Measurements from ENCODE around the gene IQSEC1. TPM values are rescaled to one million over a fixed set of nuclear protein-coding genes. Genes with fewer than 3 reads are reported as not detected.
A peak's percentile ranks its signal among the peaks of the same experiment; 100 is the strongest.

The IQSEC1 gene
- polyA plus RNA-seq, 3 donors = 17.7 to 61.7 (median 30.3) TPM

GRCh38 chr3:12975748-12976522, 97.3 kb downstream of the IQSEC1 start:
- intact Hi-C loops (cut with micrococcal nuclease) = no loop called here
- WGBS (ENCODE audit: insufficient coverage) = 98% methylated on average over 8 of the region's 12 CpGs
- H2AFZ ChIP-seq (ENCODE audit: insufficient read depth, low read depth, low read length, poor library complexity, severe bottlenecking) = no peak overlapping the region
- H3K4me3 ChIP-seq (replicated peaks in 1 of 3; ENCODE audit: low read depth in 2 of 3, low read length in 3 of 3) = no peak overlapping the region
- DNase-seq = no peak
- Mint-ChIP-seq H3K27me3 (ENCODE audit: low read depth in 3 of 3) (peaks cover 1 to 4% (median 3%) of the 10 kb centered on the region in 3 donors), H3K27ac (no peak overlapping the region), H3K4me3 (no peak overlapping the region), H3K9me3 (no peaks in the 10 kb centered on the region), H3K36me3 (peaks cover 84 to 96% of the 10 kb centered on the region in 2 donors), H3K4me1 (peaks cover 13% of the 10 kb centered on the region)
- H3K4me2 ChIP-seq (replicated peaks; ENCODE audit: extremely low read depth, low read length, poor library complexity, severe bottlenecking) = no peak overlapping the region
- H3K79me2 ChIP-seq (ENCODE audit: insufficient read depth, low read length) = peaks cover 80% of the 10 kb centered on the region
- no peaks in the 10 kb centered on the region for H3K4me1 ChIP-seq (ENCODE audit: control insufficient read depth in 1 of 2, insufficient read depth in 2 of 2, low read length in 2 of 2)
- peaks cover 33 to 100% of the 10 kb centered on the region in 2 donors for H3K36me3 ChIP-seq (replicated peaks in 1 of 2; ENCODE audit: control insufficient read depth in 1 of 2, insufficient read depth in 2 of 2, low read length in 2 of 2)
- no peak overlapping the region for H3K9ac ChIP-seq (ENCODE audit: insufficient read depth, low read length, poor library complexity, severe bottlenecking)
- H4K20me1 ChIP-seq (ENCODE audit: insufficient read depth, low read length) = peaks cover 100% of the 10 kb centered on the region
- H3K9me3 ChIP-seq (replicated peaks in 1 of 2; ENCODE audit: control insufficient read depth in 1 of 2, insufficient read depth in 1 of 2, low read length in 2 of 2) = no peaks in the 10 kb centered on the region
- no peaks in the 10 kb centered on the region for H3K27me3 ChIP-seq (ENCODE audit: control insufficient read depth in 2 of 2, insufficient read depth in 2 of 2, low read length in 2 of 2)
- TF ChIP-seq CTCF (IDR thresholded peaks at IDR 0.05) = no peak
- no peak overlapping the region for H3K27ac ChIP-seq (ENCODE audit: low read depth in 1 of 2, low read length in 2 of 2)

GRCh38 chr3:12974819-12975218, 98.4 kb downstream of the IQSEC1 start:
- no peak overlapping the region for H3K9ac ChIP-seq (ENCODE audit: insufficient read depth, low read length, poor library complexity, severe bottlenecking)
- H3K79me2 ChIP-seq (ENCODE audit: insufficient read depth, low read length) = peaks cover 80% of the 10 kb centered on the region
- no peak overlapping the region for H3K4me3 ChIP-seq (replicated peaks in 1 of 3; ENCODE audit: low read depth in 2 of 3, low read length in 3 of 3)
- 96% methylated on average over 5 of the region's 6 CpGs for WGBS (ENCODE audit: insufficient coverage)
- no peak overlapping the region for H2AFZ ChIP-seq (ENCODE audit: insufficient read depth, low read depth, low read length, poor library complexity, severe bottlenecking)
- intact Hi-C loops (cut with micrococcal nuclease) = no loop called here
- Mint-ChIP-seq H3K27me3 (ENCODE audit: low read depth in 3 of 3) (peaks cover 3 to 4% (median 3%) of the 10 kb centered on the region in 3 donors), H3K9me3 (peaks cover 0 to 2% (median 0%) of the 10 kb centered on the region in 7 donors), H3K4me1 (peaks cover 16% of the 10 kb centered on the region), H3K4me3 (no peak overlapping the region), H3K36me3 (peaks cover 85 to 96% of the 10 kb centered on the region in 2 donors), H3K27ac (peak overlapping the region in 2 of 7 donors; percentile 22 to 46)
- TF ChIP-seq CTCF (IDR thresholded peaks at IDR 0.05) = no peak
- H4K20me1 ChIP-seq (ENCODE audit: insufficient read depth, low read length) = peaks cover 100% of the 10 kb centered on the region
- no peaks in the 10 kb centered on the region for H3K27me3 ChIP-seq (ENCODE audit: control insufficient read depth in 2 of 2, insufficient read depth in 2 of 2, low read length in 2 of 2)
- no peak overlapping the region for H3K27ac ChIP-seq (ENCODE audit: low read depth in 1 of 2, low read length in 2 of 2)
- no peak for DNase-seq
- no peak overlapping the region for H3K4me2 ChIP-seq (replicated peaks; ENCODE audit: extremely low read depth, low read length, poor library complexity, severe bottlenecking)
- peaks cover 35 to 100% of the 10 kb centered on the region in 2 donors for H3K36me3 ChIP-seq (replicated peaks in 1 of 2; ENCODE audit: control insufficient read depth in 1 of 2, insufficient read depth in 2 of 2, low read length in 2 of 2)
- no peaks in the 10 kb centered on the region for H3K4me1 ChIP-seq (ENCODE audit: control insufficient read depth in 1 of 2, insufficient read depth in 2 of 2, low read length in 2 of 2)
- no peaks in the 10 kb centered on the region for H3K9me3 ChIP-seq (replicated peaks in 1 of 2; ENCODE audit: control insufficient read depth in 1 of 2, insufficient read depth in 1 of 2, low read length in 2 of 2)
